Lower leg skin (tissue), 3 donors: ENCODE results near the gene ABCC1.

ENCODE experiments used
- POLR2A ChIP-seq, 2 donors: fragments of 450-650 bp; IDR thresholded peaks; one replicate each; pipeline ENCODE4 v1.6.1; 2016 to 2017; ENCODE audit warnings: antibody characterized with exemption in 2 of 2, mild to moderate bottlenecking in 1 of 2, moderate library complexity in 1 of 2
- TF ChIP-seq, protein P1 (sequence below), 3 donors: fragments of 450-650 bp; IDR thresholded peaks; one replicate each; pipeline ENCODE4 v1.5.1; 2016; ENCODE audit warnings: antibody characterized with exemption in 3 of 3, mild to moderate bottlenecking in 3 of 3, moderate library complexity in 2 of 3

GRCh38 chr16:16131659-16132058 is 182.2 kb downstream of the ABCC1 start:
- TF ChIP-seq, protein P1, sequence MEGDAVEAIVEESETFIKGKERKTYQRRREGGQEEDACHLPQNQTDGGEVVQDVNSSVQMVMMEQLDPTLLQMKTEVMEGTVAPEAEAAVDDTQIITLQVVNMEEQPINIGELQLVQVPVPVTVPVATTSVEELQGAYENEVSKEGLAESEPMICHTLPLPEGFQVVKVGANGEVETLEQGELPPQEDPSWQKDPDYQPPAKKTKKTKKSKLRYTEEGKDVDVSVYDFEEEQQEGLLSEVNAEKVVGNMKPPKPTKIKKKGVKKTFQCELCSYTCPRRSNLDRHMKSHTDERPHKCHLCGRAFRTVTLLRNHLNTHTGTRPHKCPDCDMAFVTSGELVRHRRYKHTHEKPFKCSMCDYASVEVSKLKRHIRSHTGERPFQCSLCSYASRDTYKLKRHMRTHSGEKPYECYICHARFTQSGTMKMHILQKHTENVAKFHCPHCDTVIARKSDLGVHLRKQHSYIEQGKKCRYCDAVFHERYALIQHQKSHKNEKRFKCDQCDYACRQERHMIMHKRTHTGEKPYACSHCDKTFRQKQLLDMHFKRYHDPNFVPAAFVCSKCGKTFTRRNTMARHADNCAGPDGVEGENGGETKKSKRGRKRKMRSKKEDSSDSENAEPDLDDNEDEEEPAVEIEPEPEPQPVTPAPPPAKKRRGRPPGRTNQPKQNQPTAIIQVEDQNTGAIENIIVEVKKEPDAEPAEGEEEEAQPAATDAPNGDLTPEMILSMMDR (IDR thresholded peaks at IDR 0.05), result no peak
- no peak for TF ChIP-seq POLR2A (IDR thresholded peaks at IDR 0.05)
